Fibroblast of the aortic adventitia (primary cell): ENCODE data around the gene STRAP. TPM values are rescaled to one million over a fixed set of nuclear protein-coding genes. Genes with fewer than 3 reads are reported as not detected.
"Not testable (repeated sequence)": the region's sequence is repeated elsewhere in the genome, so short reads cannot be mapped to it uniquely, and the experiment has no call there.

Experiments used
- DNase-seq: peaks from one replicate; pipeline ENCODE4 v3.0.0-alpha.2; 2010; ENCODE audit warnings: low read depth
- H3K4me3 ChIP-seq: 2 replicates; pipeline ENCODE4 v1.5.1; 2011; ENCODE audit warnings: low read depth, mild to moderate bottlenecking, control low read depth, low read length, moderate library complexity
- CTCF ChIP-seq: IDR thresholded peaks from 2 replicates; pipeline ENCODE4 v1.5.1; 2011; ENCODE audit warnings: mild to moderate bottlenecking, low read length, control low read depth, inconsistent platforms; ENCODE audit not compliant: insufficient read depth
- total RNA-seq: library from RNA; depleted of rRNA; stranded (reverse); fragments of >200 nt; gene quantifications from 2 replicates; pipeline ENCODE4 v1.2.3, GENCODE V29; 2012; ENCODE audit warnings: low replicate concordance

STRAP gene
- total RNA-seq, 1 donor, result 101 TPM

- no peak overlapping the region for H3K4me3 ChIP-seq
- no peak for TF ChIP-seq CTCF
- DNase-seq, result no peak
Measured at GRCh38 chr12:15932971-15933370, 50.8 kb downstream of the STRAP start.

GRCh38 chr12:15933751-15934150 lies 51.6 kb downstream of the STRAP start:
- no peak for TF ChIP-seq CTCF
- H3K4me3 ChIP-seq, result no peak overlapping the region
- DNase-seq, result no peak

- no peak for DNase-seq
- no peak for TF ChIP-seq CTCF
- H3K4me3 ChIP-seq, result no peak overlapping the region
Measured at GRCh38 chr12:15936751-15937150, 54.6 kb downstream of the STRAP start.

DNA sequence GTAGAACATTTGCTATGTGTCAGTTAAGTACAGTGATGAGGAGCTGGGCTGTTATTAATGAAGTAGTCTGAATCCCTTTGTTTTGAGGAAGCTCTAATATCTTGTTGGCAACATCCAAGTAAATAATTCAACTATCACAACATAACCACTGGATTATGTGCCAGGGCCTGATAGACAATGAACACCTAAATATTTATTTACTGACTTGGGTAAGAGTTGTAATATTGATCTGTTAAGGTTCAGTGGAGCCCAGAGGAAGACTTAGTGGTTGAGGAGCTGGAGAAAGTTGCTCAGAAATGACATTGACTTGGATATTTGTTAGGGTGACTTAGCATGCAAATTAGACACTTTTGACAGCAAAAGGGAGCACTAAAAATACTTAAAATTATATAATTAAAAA lies 55.7 kb downstream of the STRAP start:
- H3K4me3 ChIP-seq, result no peak overlapping the region
- TF ChIP-seq CTCF, result no peak
- DNase-seq, result no peak

DNA sequence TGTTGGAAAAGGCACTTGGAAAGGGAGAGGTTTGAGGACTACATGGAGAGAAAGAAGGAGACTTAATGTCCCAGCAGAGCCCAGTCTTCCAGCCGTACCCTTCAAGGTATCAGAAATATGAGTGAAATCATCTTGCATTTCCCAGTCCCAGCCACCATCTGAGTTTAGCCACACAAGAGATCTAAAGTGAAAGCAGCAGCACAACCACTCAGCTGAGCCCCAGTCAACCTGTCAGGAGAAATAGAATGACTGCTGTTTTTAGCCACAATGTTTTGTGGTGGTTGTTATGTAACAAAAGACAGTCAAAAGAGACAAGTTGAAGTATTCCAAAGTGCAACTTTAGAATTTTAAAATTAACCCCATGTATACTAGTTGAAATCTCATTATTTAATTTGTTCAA lies 56.9 kb downstream of the STRAP start:
- TF ChIP-seq CTCF, result no peak
- no peak for DNase-seq

DNA sequence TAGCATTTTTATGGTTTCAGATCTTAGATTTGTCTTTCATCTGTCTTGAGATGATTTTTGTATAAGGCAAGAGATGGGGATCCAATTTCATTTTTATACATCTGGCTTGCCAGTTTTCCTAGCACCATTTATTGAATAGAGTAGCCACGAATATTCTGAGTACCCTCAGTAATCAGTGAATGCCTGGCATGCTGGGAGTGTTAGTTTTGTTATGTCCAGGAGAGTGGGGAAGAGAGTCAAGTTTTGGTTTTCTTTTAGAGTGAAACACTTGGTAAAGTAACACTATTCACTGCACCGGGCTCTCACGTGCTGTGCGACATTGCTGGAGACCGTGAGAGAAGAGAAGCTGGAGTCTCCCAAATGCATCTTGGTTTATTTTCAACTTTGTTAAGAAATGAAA lies 60.3 kb downstream of the STRAP start:
- DNase-seq, result no peak
- H3K4me3 ChIP-seq, result no peak overlapping the region
- no peak for TF ChIP-seq CTCF

More for the DNA sequence above, 56.9 kb downstream of the STRAP start:
- H3K4me3 ChIP-seq, result no peak overlapping the region

DNA sequence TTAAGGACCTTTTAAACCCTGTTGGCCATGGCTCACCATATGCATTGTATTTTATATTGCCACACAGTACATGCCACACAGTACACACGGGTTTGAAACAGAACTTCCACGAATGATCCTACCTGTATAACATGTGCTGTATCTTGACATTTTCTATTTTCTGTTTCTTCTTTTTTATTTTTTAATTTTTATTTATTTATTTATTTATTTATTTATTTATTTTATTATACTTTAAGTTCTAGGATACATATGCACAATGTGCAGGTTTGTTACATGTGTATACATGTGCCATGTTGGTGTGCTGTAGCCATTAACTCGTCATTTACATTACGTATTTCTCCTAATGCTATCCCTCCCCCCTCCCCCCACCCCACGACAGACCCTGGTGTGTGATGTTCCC lies 61.3 kb downstream of the STRAP start:
- not testable (repeated sequence) for DNase-seq, H3K4me3 ChIP-seq

DNA sequence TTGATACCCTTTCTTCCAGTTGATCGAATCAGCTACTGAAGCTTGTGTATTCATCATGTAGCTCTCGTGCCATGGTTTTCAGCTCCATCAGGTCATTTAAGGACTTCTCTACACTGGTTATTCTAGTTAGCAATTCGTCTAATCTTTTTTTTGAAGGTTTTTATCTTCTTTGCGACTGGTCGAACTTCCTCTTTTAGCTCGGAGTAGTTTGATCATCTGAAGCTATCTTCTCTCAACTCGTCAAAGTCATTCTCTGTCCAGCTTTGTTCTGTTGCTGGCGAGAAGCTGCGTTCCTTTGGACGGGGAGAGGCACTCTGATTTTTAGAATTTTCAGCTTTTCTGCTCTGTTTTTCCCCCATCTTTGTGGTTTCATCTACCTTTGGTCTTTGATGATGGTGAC lies 66.3 kb downstream of the STRAP start:
- not testable (repeated sequence) for DNase-seq, H3K4me3 ChIP-seq

Other genes starting within 250 kb of the STRAP start
- gene EPS8, start 93.0 kb upstream of the STRAP start, total RNA-seq, result 76.6 and 192 TPM in 2 replicates
- gene DERA, start 28.9 kb downstream of the STRAP start, total RNA-seq, result 59.6 and 72.2 TPM in 2 replicates